Ovary (tissue), 3 donors: ENCODE data around the gene GPT2.

Source experiments
- CTCF ChIP-seq, 3 donors: fragments of 450-650 bp in 2 of 3; fragments of 200-600 bp in 1 of 3; IDR thresholded peaks; one replicate each; pipeline versions ENCODE4 v1.5.1 to v1.8.0; 2016 to 2022; ENCODE audit warnings: antibody characterized with exemption in 3 of 3, mild to moderate bottlenecking in 1 of 3
- EP300 ChIP-seq: sonication (generic); formaldehyde crosslinking; IDR thresholded peaks from one replicate; pipeline ENCODE4 v1.6.1; 2017; ENCODE audit warnings: antibody characterized with exemption
- donor health status: DM: no; HTN: no; CAD: no.

GRCh38 chr16:46923513-46924295 is 39.5 kb downstream of the GPT2 start:
- TF ChIP-seq EP300 (no peak), CTCF (IDR thresholded peaks at IDR 0.05) (no peak)
